Smooth muscle cell (in vitro differentiated cells): ENCODE measurements around the gene ALK. TPM values are rescaled to one million over a fixed set of nuclear protein-coding genes. Genes with fewer than 3 reads are reported as not detected.

Experiments
- DNase-seq: peaks from one replicate; lab custom pipeline; 2025; ENCODE audit not compliant: unreplicated experiment; lab: John Stamatoyannopoulos, UW
- H2AFZ ChIP-seq: fragments of 200-600 bp; sonication (generic); 2 replicates; pipeline ENCODE4 v1.6.0; 2016; ENCODE audit warnings: antibody characterized with exemption, low read depth, mild to moderate bottlenecking
- H3F3A ChIP-seq: fragments of 200-600 bp; sonication (generic); 2 replicates; pipeline ENCODE4 v1.6.0; 2017; ENCODE audit warnings: antibody characterized with exemption, low read depth
- H3K27ac ChIP-seq: fragments of 200-600 bp; sonication (generic); 2 replicates; pipeline ENCODE4 v1.5.1; 2016; ENCODE audit warnings: low read depth, mild to moderate bottlenecking
- H3K27me3 ChIP-seq: fragments of 200-600 bp; sonication (generic); 2 replicates; pipeline ENCODE4 v1.6.1; 2016; ENCODE audit warnings: low read depth, mild to moderate bottlenecking
- H3K36me3 ChIP-seq: fragments of 200-600 bp; sonication (generic); 2 replicates; pipeline ENCODE4 v1.5.1; 2016; ENCODE audit warnings: low read depth
- H3K4me1 ChIP-seq: fragments of 200-600 bp; sonication (generic); 2 replicates; pipeline ENCODE4 v1.5.1; 2016; ENCODE audit warnings: low read depth
- H3K4me2 ChIP-seq: fragments of 200-600 bp; sonication (generic); 2 replicates; pipeline ENCODE4 v1.6.0; 2016; ENCODE audit warnings: mild to moderate bottlenecking
- H3K4me3 ChIP-seq: fragments of 200-600 bp; sonication (generic); 2 replicates; pipeline ENCODE4 v1.5.1; 2016; ENCODE audit warnings: mild to moderate bottlenecking
- H3K79me2 ChIP-seq: fragments of 200-600 bp; sonication (generic); 2 replicates; pipeline ENCODE4 v1.6.0; 2016; ENCODE audit warnings: low read depth, mild to moderate bottlenecking
- H3K9ac ChIP-seq: fragments of 200-600 bp; sonication (generic); 2 replicates; pipeline ENCODE4 v1.6.0; 2016; ENCODE audit warnings: low read depth
- H3K9me3 ChIP-seq: fragments of 200-600 bp; sonication (generic); replicated peaks from 2 replicates; pipeline ENCODE4 v1.5.1; 2016; ENCODE audit warnings: low read depth
- H4K20me1 ChIP-seq: fragments of 200-600 bp; sonication (generic); 2 replicates; pipeline ENCODE4 v1.6.0; 2016; ENCODE audit warnings: low read depth
- WGBS: methylation state at CpG from one replicate; pipeline ENCODE4 v1.1.7; 2016; ENCODE audit warnings: low lambda C conversion rate; 5-methylcytosine and 5-hydroxymethylcytosine counted together
- polyA plus RNA-seq: library from polyadenylated mRNA; unstranded; fragments of >200 nt; fragmentation: Nextera tagmentation; extraction: Ambion mirVana; gene quantifications from 2 replicates; pipeline ENCODE4 v1.2.1, GENCODE V29; 2016
- total RNA-seq: library from RNA; depleted of rRNA; stranded (reverse); fragments of >200 nt; gene quantifications from 2 replicates; pipeline ENCODE4 v1.2.3, GENCODE V29; 2014
- TF ChIP-seq, protein P1 (sequence below): fragments of 200-600 bp; sonication (generic); IDR thresholded peaks from 2 replicates; pipeline ENCODE4 v1.5.1; 2017; ENCODE audit warnings: borderline replicate concordance, mild to moderate bottlenecking, antibody characterized with exemption; ENCODE audit not compliant: insufficient read depth, poor library complexity, severe bottlenecking

Gene ALK
- total and polyA plus RNA-seq, 2 experiments from 2014 or later = 0.13 to 0.19 TPM

DNA sequence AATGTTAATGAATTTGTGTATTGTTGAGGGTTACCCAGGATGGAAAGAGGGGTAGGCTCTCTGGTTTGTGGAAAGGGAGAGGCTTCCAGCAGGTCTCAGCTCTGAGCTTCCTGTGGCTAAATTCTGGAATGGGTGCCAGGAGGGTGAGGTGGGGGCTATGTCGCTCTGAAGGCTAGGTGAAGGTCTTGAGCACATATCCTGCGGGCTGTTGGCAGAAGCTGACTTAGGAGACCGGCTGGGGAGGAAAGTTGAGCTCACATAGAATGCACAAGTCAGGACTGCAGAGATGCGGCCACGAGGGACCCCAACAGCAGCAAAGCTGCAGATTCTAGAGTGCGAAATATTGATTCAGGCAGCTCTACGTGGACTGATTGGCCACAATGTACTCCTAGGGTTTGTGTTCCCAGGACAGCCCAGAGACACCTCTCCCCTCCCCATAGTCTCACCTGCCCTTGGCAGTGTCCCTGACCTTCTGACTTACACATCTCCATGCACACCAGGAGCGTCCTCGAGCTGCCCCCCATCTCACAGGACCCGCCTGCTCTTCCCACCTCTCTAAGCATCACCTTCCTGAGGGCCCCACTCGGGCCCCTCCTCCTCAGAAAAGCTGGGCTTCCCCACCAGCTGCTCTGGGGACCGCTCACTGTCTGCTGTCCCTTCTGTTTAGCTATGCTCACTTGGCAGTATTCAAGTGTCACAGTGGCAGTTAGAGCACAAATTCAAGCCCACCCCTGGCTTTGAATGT, 72.6 kb downstream of the ALK start:
- Histone ChIP-seq H3K36me3 (no peaks in the 10 kb centered on the region), H4K20me1 (no peaks in the 10 kb centered on the region), H3K9ac (no peak overlapping the region), H3K9me3 (no peaks in the 10 kb centered on the region), H3K79me2 (no peaks in the 10 kb centered on the region), H3F3A (no peaks in the 10 kb centered on the region), H3K27me3 (peaks cover 35% of the 10 kb centered on the region), H3K4me1 (no peaks in the 10 kb centered on the region), H3K27ac (no peak overlapping the region), H3K4me2 (no peak overlapping the region), H3K4me3 (no peak overlapping the region), H2AFZ (no peak overlapping the region)
- WGBS = 84% methylated on average over 12 of the region's 12 CpGs
- no peak for DNase-seq
- TF ChIP-seq, protein P1, sequence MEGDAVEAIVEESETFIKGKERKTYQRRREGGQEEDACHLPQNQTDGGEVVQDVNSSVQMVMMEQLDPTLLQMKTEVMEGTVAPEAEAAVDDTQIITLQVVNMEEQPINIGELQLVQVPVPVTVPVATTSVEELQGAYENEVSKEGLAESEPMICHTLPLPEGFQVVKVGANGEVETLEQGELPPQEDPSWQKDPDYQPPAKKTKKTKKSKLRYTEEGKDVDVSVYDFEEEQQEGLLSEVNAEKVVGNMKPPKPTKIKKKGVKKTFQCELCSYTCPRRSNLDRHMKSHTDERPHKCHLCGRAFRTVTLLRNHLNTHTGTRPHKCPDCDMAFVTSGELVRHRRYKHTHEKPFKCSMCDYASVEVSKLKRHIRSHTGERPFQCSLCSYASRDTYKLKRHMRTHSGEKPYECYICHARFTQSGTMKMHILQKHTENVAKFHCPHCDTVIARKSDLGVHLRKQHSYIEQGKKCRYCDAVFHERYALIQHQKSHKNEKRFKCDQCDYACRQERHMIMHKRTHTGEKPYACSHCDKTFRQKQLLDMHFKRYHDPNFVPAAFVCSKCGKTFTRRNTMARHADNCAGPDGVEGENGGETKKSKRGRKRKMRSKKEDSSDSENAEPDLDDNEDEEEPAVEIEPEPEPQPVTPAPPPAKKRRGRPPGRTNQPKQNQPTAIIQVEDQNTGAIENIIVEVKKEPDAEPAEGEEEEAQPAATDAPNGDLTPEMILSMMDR = no peak

DNA sequence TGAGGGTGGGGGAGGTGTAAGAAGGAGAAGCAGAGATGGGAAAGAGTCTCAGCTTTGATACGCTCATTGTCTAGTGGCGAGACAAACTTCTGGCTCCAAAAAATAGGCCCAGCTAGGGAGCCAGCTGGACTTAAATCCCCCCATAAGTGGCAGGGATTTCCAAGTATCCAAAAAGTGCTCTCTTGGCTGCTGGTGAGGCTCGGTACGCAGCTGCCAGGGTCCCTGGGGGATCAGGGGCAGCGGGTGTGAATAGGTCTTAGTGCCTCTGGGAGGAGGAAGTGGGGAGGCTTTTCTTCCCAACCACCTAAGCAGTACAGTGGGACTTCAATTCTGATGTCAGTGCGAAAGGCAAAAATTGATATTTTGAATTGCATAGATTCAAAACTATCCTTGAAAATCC, 73.5 kb downstream of the ALK start:
- Histone ChIP-seq H3K4me1 (no peaks in the 10 kb centered on the region), H4K20me1 (no peaks in the 10 kb centered on the region), H3K27me3 (peaks cover 44% of the 10 kb centered on the region), H3K4me2 (no peak overlapping the region), H3K9me3 (no peaks in the 10 kb centered on the region), H3K4me3 (no peak overlapping the region), H3F3A (no peaks in the 10 kb centered on the region), H3K9ac (no peak overlapping the region), H2AFZ (no peak overlapping the region), H3K27ac (no peak overlapping the region), H3K79me2 (no peaks in the 10 kb centered on the region), H3K36me3 (no peaks in the 10 kb centered on the region)
- 65% methylated on average over 6 of the region's 6 CpGs for WGBS
- DNase-seq = no peak
- TF ChIP-seq, protein P1 = no peak

DNA sequence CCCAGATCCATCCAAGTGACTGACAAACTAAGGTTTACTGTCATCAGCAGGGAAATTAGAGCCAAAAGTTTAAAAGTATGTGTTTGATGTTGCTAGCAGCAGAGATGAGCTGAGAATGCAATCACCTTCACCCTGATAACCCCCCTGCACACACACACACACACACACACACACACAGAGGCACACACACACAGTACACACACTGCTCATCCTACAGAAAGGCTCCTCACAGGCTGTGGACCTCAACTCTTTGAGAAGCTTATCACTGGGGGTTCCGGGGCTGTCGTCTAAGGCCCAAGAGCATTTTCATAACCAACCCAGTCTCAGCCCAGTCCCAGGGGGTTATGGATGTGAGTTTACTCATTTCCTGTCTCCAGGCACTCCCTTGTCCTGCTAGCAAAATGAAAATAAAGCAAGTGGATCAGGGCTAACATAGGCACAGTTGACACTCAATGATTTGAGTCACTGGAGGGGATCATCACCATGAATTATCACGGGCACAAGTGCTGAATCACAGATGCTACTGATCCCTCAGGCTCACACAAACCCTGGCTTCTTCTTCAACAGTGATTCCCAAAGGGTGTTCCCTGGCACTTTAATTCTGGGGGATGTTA, 76.6 kb downstream of the ALK start:
- Histone ChIP-seq H3K36me3 (no peaks in the 10 kb centered on the region), H3K79me2 (no peaks in the 10 kb centered on the region), H2AFZ (no peak overlapping the region), H3K4me2 (no peak overlapping the region), H3K27me3 (peaks cover 58% of the 10 kb centered on the region), H3K9ac (no peak overlapping the region), H4K20me1 (no peaks in the 10 kb centered on the region), H3F3A (no peaks in the 10 kb centered on the region), H3K4me3 (no peak overlapping the region), H3K27ac (no peak overlapping the region), H3K9me3 (no peaks in the 10 kb centered on the region), H3K4me1 (no peaks in the 10 kb centered on the region)
- TF ChIP-seq, protein P1 = no peak
- WGBS = 60% methylated on average over 3 of the region's 3 CpGs
- no peak for DNase-seq
